ENCODE results near the gene KSR1.

DNA sequence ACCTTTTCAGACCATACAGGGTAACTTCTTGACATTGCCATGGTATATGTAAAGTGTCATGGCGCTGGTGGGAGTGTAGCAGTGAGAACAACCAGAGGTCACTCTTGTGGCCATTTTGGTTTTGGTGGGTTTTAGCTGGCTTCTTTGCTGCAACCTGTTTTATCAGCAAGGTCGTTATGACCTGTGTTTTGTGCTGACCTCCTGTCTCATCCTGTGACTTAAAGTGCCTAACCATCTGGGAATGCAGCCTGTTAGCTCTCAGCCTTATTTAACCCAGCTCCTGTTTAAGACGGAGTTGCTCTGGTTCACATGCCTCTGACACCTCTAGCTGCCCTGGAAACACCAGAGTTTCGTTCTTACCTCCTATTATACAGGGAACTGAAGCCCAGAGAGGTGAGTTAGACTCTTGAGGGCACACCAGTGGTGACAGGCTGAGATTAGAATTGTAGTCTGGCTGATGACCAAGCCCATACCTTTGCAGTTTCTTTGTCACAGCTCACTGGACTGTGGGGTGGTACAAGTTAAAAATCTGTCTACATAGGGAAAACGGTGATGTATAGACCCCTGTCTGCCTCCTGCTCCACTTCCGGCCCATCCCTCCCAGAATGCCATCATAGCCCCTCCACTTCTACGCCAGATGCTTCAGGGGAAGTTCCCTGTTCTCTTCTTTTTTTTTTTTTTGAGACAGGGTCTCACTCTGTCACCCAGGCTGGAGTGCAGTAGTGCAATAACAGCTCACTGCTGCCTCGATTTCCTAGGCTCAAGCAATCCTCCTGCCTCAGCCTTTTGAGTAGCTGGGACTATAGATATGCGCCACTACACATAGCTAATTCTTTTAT lies 21.0 kb downstream of the KSR1 start:
- TF ChIP-seq POLR2A (IDR thresholded peaks at IDR 0.05) (no peak), CTCF (IDR thresholded peaks at IDR 0.05) (no peak), POLR2AphosphoS5 (IDR thresholded peaks at IDR 0.05) (no peak)
